ENCODE measurements around the gene CATSPERE. TPM values are rescaled to one million over a fixed set of nuclear protein-coding genes. Genes with fewer than 3 reads are reported as not detected.

The CATSPERE gene
- total RNA-seq, 1 donor from 2014 or later = 1.8 TPM

GRCh38 chr1:244502630-244503029 lies 41.6 kb downstream of the CATSPERE start:
- DNase-seq (ENCODE audit: low spot score, unreplicated experiment) = no peak
- Mint-ChIP-seq H3K27ac (no peak overlapping the region), H3K9me3 (ENCODE audit: low read depth) (peaks cover 12% of the 10 kb centered on the region), H3K36me3 (ENCODE audit: insufficient read depth) (peaks cover 4% of the 10 kb centered on the region), H3K4me3 (ENCODE audit: low read depth) (no peak overlapping the region), H3K4me1 (ENCODE audit: low read depth) (no peaks in the 10 kb centered on the region), H3K27me3 (no peaks in the 10 kb centered on the region)
- no peak for TF ChIP-seq CTCF (IDR thresholded peaks at IDR 0.05; ENCODE audit: unreplicated experiment)

GRCh38 chr1:244513493-244513892 lies 52.4 kb downstream of the CATSPERE start:
- DNase-seq (ENCODE audit: low spot score, unreplicated experiment) = no peak
- Mint-ChIP-seq H3K27me3 (no peaks in the 10 kb centered on the region), H3K36me3 (ENCODE audit: insufficient read depth) (no peaks in the 10 kb centered on the region), H3K27ac (no peak overlapping the region), H3K4me1 (ENCODE audit: low read depth) (peaks cover 2% of the 10 kb centered on the region), H3K9me3 (ENCODE audit: low read depth) (no peaks in the 10 kb centered on the region), H3K4me3 (ENCODE audit: low read depth) (no peak overlapping the region)
- TF ChIP-seq CTCF (IDR thresholded peaks at IDR 0.05; ENCODE audit: unreplicated experiment) = no peak

GRCh38 chr1:244515680-244516079 lies 54.6 kb downstream of the CATSPERE start:
- H3K4me3 Mint-ChIP-seq (ENCODE audit: low read depth) = no peak overlapping the region
- no peak overlapping the region for H3K27ac Mint-ChIP-seq
- H3K4me1 Mint-ChIP-seq (ENCODE audit: low read depth) = peaks cover 2% of the 10 kb centered on the region
- DNase-seq (ENCODE audit: low spot score, unreplicated experiment) = no peak
- no peaks in the 10 kb centered on the region for H3K9me3 Mint-ChIP-seq (ENCODE audit: low read depth)
- no peaks in the 10 kb centered on the region for H3K27me3 Mint-ChIP-seq
- no peaks in the 10 kb centered on the region for H3K36me3 Mint-ChIP-seq (ENCODE audit: insufficient read depth)
- TF ChIP-seq CTCF (IDR thresholded peaks at IDR 0.05; ENCODE audit: unreplicated experiment) = no peak

GRCh38 chr1:244536316-244536715 lies 75.2 kb downstream of the CATSPERE start:
- peaks cover under 1% of the 10 kb centered on the region for H3K36me3 Mint-ChIP-seq (ENCODE audit: insufficient read depth)
- H3K27ac Mint-ChIP-seq = no peak overlapping the region
- TF ChIP-seq CTCF (IDR thresholded peaks at IDR 0.05; ENCODE audit: unreplicated experiment) = no peak
- H3K9me3 Mint-ChIP-seq (ENCODE audit: low read depth) = peaks cover 6% of the 10 kb centered on the region
- no peak overlapping the region for H3K4me3 Mint-ChIP-seq (ENCODE audit: low read depth)
- H3K27me3 Mint-ChIP-seq = no peaks in the 10 kb centered on the region
- H3K4me1 Mint-ChIP-seq (ENCODE audit: low read depth) = no peaks in the 10 kb centered on the region
- no peak for DNase-seq (ENCODE audit: low spot score, unreplicated experiment)

GRCh38 chr1:244545511-244545910 lies 84.4 kb downstream of the CATSPERE start:
- TF ChIP-seq CTCF (IDR thresholded peaks at IDR 0.05; ENCODE audit: unreplicated experiment) = no peak
- H3K36me3 Mint-ChIP-seq (ENCODE audit: insufficient read depth) = peaks cover 3% of the 10 kb centered on the region
- peaks cover 14% of the 10 kb centered on the region for H3K9me3 Mint-ChIP-seq (ENCODE audit: low read depth)
- no peak for DNase-seq (ENCODE audit: low spot score, unreplicated experiment)
- no peak overlapping the region for H3K4me3 Mint-ChIP-seq (ENCODE audit: low read depth)
- H3K4me1 Mint-ChIP-seq (ENCODE audit: low read depth) = no peaks in the 10 kb centered on the region
- no peak overlapping the region for H3K27ac Mint-ChIP-seq
- H3K27me3 Mint-ChIP-seq = no peaks in the 10 kb centered on the region

Measured in progenitor cell of endocrine pancreas (in vitro differentiated cells).